AG04450 (cell line): ENCODE data around the gene LBX2. TPM values are rescaled to one million over a fixed set of nuclear protein-coding genes. Genes with fewer than 3 reads are reported as not detected.

ENCODE experiments used
- CTCF ChIA-PET: fragments of 300-600, 350-600 bp; formaldehyde crosslinking; extraction: SDS; loops from one replicate; lab custom pipeline; 2022; ENCODE audit warnings: antibody characterized with exemption, inconsistent platforms; lab: Charles Lee
- POLR2A ChIA-PET: fragments of 350-600 bp; formaldehyde crosslinking; extraction: SDS; loops from one replicate; lab custom pipeline; 2021; ENCODE audit warnings: antibody characterized with exemption, inconsistent platforms; lab: Yijun Ruan, JAX
- DNase-seq: peaks from one replicate; pipeline ENCODE4 v3.0.0-alpha.2; 2011; ENCODE audit warnings: low read depth, low spot score
- H3K27ac ChIP-seq: one replicate; pipeline ENCODE4 v1.5.1; 2012; ENCODE audit warnings: low read depth, low read length, control low read depth
- H3K27me3 ChIP-seq: one replicate; pipeline ENCODE4 v1.6.0; 2012; ENCODE audit warnings: low read length; ENCODE audit not compliant: control insufficient read depth, insufficient read depth
- H3K4me3 ChIP-seq: 2 replicates; pipeline ENCODE4 v1.5.1; 2011; ENCODE audit warnings: mild to moderate bottlenecking, low read depth, low read length, control low read depth
- H3K9me3 ChIP-seq: 2 replicates; pipeline ENCODE4 v1.5.1; 2012; ENCODE audit warnings: low read length; ENCODE audit not compliant: control insufficient read depth, insufficient read depth
- CTCF ChIP-seq: IDR thresholded peaks from 2 replicates; pipeline ENCODE4 v1.5.1; 2011; ENCODE audit warnings: low read depth, low read length, control low read depth, inconsistent platforms
- polyA minus RNA-seq: library from RNA; depleted of rRNA, polyadenylated mRNA; stranded (reverse); fragments of >200 nt; gene quantifications from 2 replicates; pipeline ENCODE4 v1.2.3, GENCODE V29; 2011; rRNA and poly(A)+ RNA removed
- polyA plus RNA-seq: library from polyadenylated mRNA; depleted of rRNA; stranded (reverse); fragments of >200 nt; gene quantifications from 2 replicates; pipeline ENCODE4 v1.2.3, GENCODE V29; 2011; rRNA removed

The LBX2 gene
- 0.76 and 0.86 TPM in 2 replicates for polyA plus RNA-seq
- 0.37 and 0.48 TPM in 2 replicates for polyA minus RNA-seq

- Histone ChIP-seq H3K27me3 (peaks cover 40% of the 10 kb centered on the region), H3K4me3 (peak within 1 kb of the TSS; percentile 48), H3K9me3 (no peaks in the 10 kb centered on the region; the same call in 1 of the 2 replicates), H3K27ac (no peak within 1 kb of the TSS)
- TF ChIP-seq CTCF, result no peak
- CTCF ChIA-PET, result interaction anchor here (1.7 kb wide), 1 partner anchor 89 kb away, joined by 7 read pairs; no protein-coding TSS in a partner anchor
- POLR2A ChIA-PET, result interaction anchor here (1.1 kb wide), 1 partner anchor 30 kb away, joined by 4 read pairs; the partner anchor contains the start of genes AUP1 and HTRA2
- DNase-seq, result no peak
Measured at GRCh38 chr2:74499267-74499939, at the start of gene LBX2. Gene LBX2, minus strand, starts transcription at chr2:74499603. Its CDS starts 66 bp downstream, at chr2:74499537.

- Histone ChIP-seq H3K9me3 (peaks cover 6% of the 10 kb centered on the region; the same call in 1 of the 2 replicates), H3K27ac (no peak overlapping the region), H3K27me3 (no peaks in the 10 kb centered on the region), H3K4me3 (peak overlapping the region; percentile 60)
- CTCF ChIA-PET, result no interaction called here
- POLR2A ChIA-PET, result no interaction called here
- TF ChIP-seq CTCF, result no peak
- no peak for DNase-seq
Measured at GRCh38 chr2:74548285-74548899, 49.0 kb upstream of the LBX2 start.

GRCh38 chr2:74546004-74546403 lies 46.6 kb upstream of the LBX2 start:
- H3K27me3 ChIP-seq, result no peaks in the 10 kb centered on the region
- no peak overlapping the region for H3K4me3 ChIP-seq
- CTCF ChIA-PET, result interaction anchor here (1.4 kb wide), 1 partner anchor 42 kb away, joined by 3 read pairs; no protein-coding TSS in a partner anchor
- no peak overlapping the region for H3K27ac ChIP-seq
- DNase-seq, result no peak
- POLR2A ChIA-PET, result no interaction called here
- TF ChIP-seq CTCF, result no peak
- H3K9me3 ChIP-seq, result peaks cover 6% of the 10 kb centered on the region; the same call in 1 of the 2 replicates

GRCh38 chr2:74544634-74545033 lies 45.2 kb upstream of the LBX2 start:
- Histone ChIP-seq H3K27me3 (no peaks in the 10 kb centered on the region), H3K9me3 (peaks cover 6% of the 10 kb centered on the region; the same call in 1 of the 2 replicates), H3K4me3 (no peak overlapping the region), H3K27ac (no peak overlapping the region)
- no peak for DNase-seq
- ChIA-PET CTCF (no interaction called here), POLR2A (no interaction called here)
- TF ChIP-seq CTCF, result no peak

- Histone ChIP-seq H3K27ac (no peak overlapping the region), H3K27me3 (no peaks in the 10 kb centered on the region), H3K4me3 (no peak overlapping the region), H3K9me3 (no peaks in the 10 kb centered on the region)
- no peak for TF ChIP-seq CTCF
- POLR2A ChIA-PET, result no interaction called here
- CTCF ChIA-PET, result interaction anchor here (0.5 kb wide), 1 partner anchor 10 kb away, joined by 3 read pairs; no protein-coding TSS in a partner anchor
- no peak for DNase-seq
Measured at GRCh38 chr2:74542978-74543377, 43.6 kb upstream of the LBX2 start.
